Stimulated activated naive B cell treated with anti-CD40 and anti-IgM and Interleukin-4, amounts not matched to agents 10 μg/mL and 1 μg/mL and 100 μg/mL, for 72 hours (primary cell): ENCODE data around the gene SMAD3.
A peak's percentile ranks its signal among the peaks of the same experiment; 100 is the strongest.

Source experiments
- ATAC-seq, 2 donors: fragments of 150-1000 bp; cut with Tn5 transposase; replicated peaks; 2 replicates each; pipeline ENCODE4 v1.10.0; 2021; ENCODE audit warnings: moderate library complexity in 1 of 2
- DNase-seq: peaks from one replicate; pipeline ENCODE4 v3.0.0; 2021
- H3K27ac Mint-ChIP-seq: one replicate; pipeline ENCODE4 v1.8.0; 2022; ENCODE audit warnings: mild to moderate bottlenecking, mixed read lengths
- H3K27me3 Mint-ChIP-seq, 2 donors: one replicate each; pipeline ENCODE4 v1.8.0; 2022; ENCODE audit warnings: mixed read lengths in 2 of 2
- H3K36me3 Mint-ChIP-seq, 2 donors: one replicate each; pipeline ENCODE4 v1.8.0; 2022; ENCODE audit warnings: mixed read lengths in 2 of 2, mild to moderate bottlenecking in 1 of 2
- H3K4me1 Mint-ChIP-seq, 2 donors: one replicate each; pipeline ENCODE4 v1.8.0; 2022; ENCODE audit warnings: mixed read lengths in 2 of 2, mild to moderate bottlenecking in 1 of 2
- H3K4me3 Mint-ChIP-seq, 2 donors: one replicate each; pipeline ENCODE4 v1.8.0; 2022; ENCODE audit warnings: mild to moderate bottlenecking in 2 of 2, mixed read lengths in 2 of 2, moderate library complexity in 1 of 2
- H3K9me3 Mint-ChIP-seq, 2 donors: one replicate each; pipeline ENCODE4 v1.8.0; 2022; ENCODE audit warnings: mixed read lengths in 2 of 2, mild to moderate bottlenecking in 1 of 2

The SMAD3 gene

DNA sequence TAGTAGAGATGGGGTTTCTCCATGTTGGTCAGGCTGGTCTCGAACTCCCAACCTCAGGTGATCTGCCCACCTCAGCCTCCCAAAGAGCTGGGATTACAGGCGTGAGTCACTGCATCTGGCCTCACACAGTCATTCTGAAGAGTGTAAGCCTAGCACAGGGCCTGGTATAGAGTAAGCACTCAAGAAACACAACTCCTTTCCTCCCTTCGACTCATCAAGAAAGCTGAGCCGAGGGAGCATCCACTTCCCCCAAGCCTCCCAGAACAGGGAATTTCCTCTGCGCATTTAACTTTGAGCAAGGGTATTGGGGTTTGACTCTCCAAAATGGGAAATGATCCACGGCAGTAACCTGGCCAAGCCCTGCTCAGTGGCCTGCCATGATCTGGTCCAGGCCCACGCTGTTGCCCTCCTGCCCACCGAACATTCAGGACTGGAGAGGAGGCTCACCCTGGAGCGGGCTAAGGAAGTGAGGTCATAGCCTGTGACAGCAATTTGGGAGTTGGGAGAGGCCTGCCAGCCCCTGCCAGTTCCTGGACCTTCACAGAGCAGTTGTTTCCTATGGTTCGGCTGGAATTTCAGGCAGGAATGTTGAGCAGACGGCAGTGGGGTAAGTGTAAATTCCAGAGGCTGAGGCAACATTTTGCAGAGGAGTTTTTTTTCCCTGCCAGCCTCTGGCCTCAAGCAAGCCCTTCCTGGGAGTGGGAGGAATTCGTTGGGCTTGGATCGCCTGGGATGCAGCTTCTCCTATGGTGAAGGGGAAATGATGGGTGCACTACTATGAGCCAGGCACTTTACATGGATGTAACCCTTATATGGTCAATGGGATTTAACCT is 21.2 kb upstream of the SMAD3 start:
- peaks cover 0 to 3% of the 10 kb centered on the region in 2 donors for H3K27me3 Mint-ChIP-seq
- DNase-seq (no peak), ATAC-seq (no peak)
- H3K9me3 Mint-ChIP-seq: no peaks in the 10 kb centered on the region
- peaks cover 29 to 46% of the 10 kb centered on the region in 2 donors for H3K4me1 Mint-ChIP-seq
- H3K27ac Mint-ChIP-seq: peak overlapping the region; percentile 20
- no peaks in the 10 kb centered on the region for H3K36me3 Mint-ChIP-seq
- no peak overlapping the region for H3K4me3 Mint-ChIP-seq

DNA sequence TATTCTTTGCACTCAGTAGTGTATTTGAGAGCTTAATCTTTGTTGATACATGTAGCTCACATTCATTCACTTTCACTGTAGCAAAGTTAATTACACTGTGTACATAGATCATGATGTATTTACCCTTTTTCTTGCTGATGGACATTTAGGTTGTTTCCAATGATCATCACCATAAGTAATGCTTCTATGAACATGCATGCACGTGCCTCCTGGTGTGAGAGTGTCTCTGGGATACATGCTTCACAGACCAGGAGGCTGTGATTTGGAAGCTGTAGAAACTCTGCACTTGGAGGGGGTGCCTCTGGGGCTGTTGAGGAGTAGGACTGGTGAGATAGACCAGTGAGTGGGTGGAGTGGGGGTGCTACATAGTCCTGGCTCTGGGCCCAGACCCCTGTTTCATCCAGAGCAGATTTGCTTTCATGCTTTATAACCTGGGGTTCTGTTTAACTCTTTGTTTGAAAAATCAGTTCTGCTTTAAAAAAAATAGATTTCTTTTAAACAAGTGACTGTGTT is 18.2 kb upstream of the SMAD3 start:
- DNase-seq (no peak), ATAC-seq (no peak)
- peaks cover 39 to 52% of the 10 kb centered on the region in 2 donors for H3K4me1 Mint-ChIP-seq
- no peak overlapping the region for H3K27ac Mint-ChIP-seq
- no peaks in the 10 kb centered on the region for H3K36me3 Mint-ChIP-seq
- peaks cover 0 to under 1% of the 10 kb centered on the region in 2 donors for H3K27me3 Mint-ChIP-seq
- no peak overlapping the region for H3K4me3 Mint-ChIP-seq
- H3K9me3 Mint-ChIP-seq: no peaks in the 10 kb centered on the region

DNA sequence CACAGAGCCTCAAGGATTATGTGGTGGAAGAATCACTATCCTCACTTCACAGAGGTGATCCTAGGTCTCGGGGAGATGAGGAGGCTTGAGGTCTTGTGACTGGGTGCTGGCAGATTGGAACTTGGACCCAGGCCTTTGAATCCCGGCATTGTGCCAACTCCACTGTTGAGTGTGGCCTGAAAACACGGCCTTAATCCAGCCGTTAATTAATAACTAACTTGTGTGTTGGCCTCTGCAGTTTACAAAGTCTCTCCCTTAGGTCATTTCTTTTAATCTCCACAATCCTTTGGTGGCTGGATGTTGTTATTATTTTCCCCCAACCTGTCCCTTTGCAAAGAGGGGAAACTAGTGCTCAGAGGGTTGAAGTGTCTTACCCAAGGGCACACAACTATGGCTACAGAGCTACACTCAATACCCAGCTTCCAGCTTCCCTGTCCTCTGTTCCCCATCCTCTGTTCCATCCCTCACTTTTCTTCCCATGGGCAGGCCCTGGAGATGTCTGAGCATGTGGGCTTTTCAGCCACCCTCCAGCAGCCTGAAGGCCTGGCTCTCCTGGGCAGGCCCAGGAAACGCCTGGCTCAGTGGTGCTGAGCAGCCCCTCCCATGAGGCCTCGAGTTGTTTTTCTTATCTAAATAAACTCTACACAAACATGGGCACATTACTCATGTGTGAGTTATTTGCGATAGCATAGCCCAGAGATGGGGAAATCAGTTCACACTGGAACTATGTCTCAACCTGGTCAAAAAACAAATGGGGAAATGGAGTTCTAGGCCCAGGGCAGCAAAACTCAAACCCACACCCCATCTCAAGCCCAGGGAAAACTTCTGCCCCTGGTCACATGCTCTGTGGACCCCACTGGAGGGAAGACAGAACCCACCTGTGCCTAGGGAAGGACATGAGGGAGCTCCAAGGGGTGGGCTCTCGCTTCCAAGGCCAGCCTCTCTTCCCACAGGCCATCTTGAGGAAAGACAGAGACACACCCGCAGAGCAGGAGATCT is 16.8 kb upstream of the SMAD3 start:
- no peaks in the 10 kb centered on the region for H3K9me3 Mint-ChIP-seq
- H3K4me1 Mint-ChIP-seq: peaks cover 34 to 44% of the 10 kb centered on the region in 2 donors
- no peak overlapping the region for H3K4me3 Mint-ChIP-seq
- no peaks in the 10 kb centered on the region for H3K27me3 Mint-ChIP-seq
- peak overlapping the region; percentile 77 for H3K27ac Mint-ChIP-seq
- DNase-seq: no peak
- H3K36me3 Mint-ChIP-seq: no peaks in the 10 kb centered on the region
- ATAC-seq: no peak

DNA sequence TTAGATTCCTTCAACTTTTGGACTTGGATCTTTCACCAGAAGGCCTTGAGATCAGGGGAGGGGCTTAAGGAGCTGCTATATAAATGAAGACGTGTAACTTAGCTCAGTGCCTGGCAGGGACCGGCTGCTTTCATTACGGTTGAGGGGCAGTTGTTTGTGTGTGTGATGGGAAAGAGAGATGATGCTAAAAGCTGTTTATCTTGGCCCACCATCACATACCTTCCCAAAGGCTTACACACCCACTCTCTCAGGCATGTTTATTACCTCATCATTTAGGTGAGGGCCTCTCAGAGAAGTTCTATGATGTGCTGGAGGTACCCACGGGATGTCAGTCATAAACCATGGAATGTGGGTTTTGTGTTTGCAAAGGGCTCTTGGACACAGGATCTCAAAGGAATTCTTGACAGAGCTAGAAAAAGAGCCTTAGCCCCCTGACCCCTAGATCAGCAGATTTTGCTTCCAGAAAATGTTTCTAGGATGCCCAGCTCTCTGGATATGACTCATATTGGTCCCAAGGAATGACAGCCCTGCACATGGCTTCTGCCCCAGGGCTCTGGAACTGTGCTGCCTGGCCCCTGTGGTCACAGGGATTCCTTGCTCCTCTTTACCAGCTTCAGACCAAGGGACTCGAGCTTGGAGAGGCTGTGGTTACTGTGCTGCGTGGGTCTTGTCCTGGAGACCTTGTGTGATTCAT is 15.9 kb upstream of the SMAD3 start:
- peak overlapping the region; percentile 42 for H3K27ac Mint-ChIP-seq
- H3K4me3 Mint-ChIP-seq: no peak overlapping the region
- ATAC-seq: no peak
- no peaks in the 10 kb centered on the region for H3K36me3 Mint-ChIP-seq
- peaks cover 35 to 47% of the 10 kb centered on the region in 2 donors for H3K4me1 Mint-ChIP-seq
- H3K27me3 Mint-ChIP-seq: no peaks in the 10 kb centered on the region
- H3K9me3 Mint-ChIP-seq: no peaks in the 10 kb centered on the region
- DNase-seq: no peak

DNA sequence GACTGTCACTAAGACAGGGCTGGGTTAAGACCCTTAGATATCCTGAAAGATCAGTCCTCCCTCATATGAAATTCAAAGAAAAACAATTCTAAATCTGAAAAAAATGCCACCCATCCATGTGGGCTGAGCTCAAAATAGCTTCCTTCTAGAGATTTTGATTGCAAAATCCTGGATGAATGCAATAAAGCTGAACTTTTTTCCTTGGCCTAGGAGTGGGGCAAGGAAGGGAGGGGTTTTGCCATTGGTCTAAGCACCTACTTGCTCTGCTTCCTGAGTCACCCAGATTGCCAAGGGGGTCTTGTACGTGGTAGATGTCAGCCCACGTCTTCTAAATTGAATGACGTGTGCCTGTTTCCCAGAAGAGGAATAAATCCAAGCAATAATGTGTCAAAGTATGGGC is 15.3 kb upstream of the SMAD3 start:
- Mint-ChIP-seq H3K4me1 (peaks cover 40 to 53% of the 10 kb centered on the region in 2 donors), H3K27me3 (no peaks in the 10 kb centered on the region), H3K4me3 (peak overlapping the region in 1 of 2 donors; percentile 7), H3K27ac (no peak overlapping the region), H3K9me3 (no peaks in the 10 kb centered on the region), H3K36me3 (no peaks in the 10 kb centered on the region)
- DNase-seq: no peak
- ATAC-seq: no peak

DNA sequence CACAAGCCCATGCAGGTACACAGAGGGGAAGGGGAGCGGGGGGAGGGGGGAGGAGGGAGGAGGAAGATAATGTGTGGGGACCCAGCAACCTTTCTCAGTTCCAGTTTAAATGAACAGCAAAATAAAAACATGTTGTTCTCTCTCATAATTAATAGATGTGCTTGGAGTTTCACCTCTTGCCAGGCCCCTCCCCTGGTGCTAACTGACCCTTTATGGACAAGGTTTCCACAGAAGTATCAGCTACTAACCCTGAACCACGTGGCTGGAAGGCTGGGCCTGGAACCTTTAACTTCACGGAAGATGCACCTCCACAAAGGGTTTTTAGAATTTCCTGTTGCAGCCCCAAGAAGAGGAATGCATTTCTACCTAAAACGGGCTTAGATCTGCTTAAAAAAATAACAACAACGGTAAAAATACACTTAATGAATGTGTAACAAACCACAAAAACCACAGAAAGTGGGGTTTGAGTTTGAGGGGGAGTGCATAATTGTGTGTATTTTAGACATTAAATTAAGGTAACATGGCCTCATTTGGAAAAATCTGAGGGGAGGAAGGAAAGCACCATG is 14.8 kb upstream of the SMAD3 start:
- H3K9me3 Mint-ChIP-seq: no peaks in the 10 kb centered on the region
- H3K4me1 Mint-ChIP-seq: peaks cover 40 to 55% of the 10 kb centered on the region in 2 donors
- H3K4me3 Mint-ChIP-seq: peak overlapping the region; percentile 11 to 21
- H3K36me3 Mint-ChIP-seq: no peaks in the 10 kb centered on the region
- peak overlapping the region; percentile 68 for H3K27ac Mint-ChIP-seq
- ATAC-seq (peak; percentile 48 to 58), DNase-seq (no peak)
- no peaks in the 10 kb centered on the region for H3K27me3 Mint-ChIP-seq

DNA sequence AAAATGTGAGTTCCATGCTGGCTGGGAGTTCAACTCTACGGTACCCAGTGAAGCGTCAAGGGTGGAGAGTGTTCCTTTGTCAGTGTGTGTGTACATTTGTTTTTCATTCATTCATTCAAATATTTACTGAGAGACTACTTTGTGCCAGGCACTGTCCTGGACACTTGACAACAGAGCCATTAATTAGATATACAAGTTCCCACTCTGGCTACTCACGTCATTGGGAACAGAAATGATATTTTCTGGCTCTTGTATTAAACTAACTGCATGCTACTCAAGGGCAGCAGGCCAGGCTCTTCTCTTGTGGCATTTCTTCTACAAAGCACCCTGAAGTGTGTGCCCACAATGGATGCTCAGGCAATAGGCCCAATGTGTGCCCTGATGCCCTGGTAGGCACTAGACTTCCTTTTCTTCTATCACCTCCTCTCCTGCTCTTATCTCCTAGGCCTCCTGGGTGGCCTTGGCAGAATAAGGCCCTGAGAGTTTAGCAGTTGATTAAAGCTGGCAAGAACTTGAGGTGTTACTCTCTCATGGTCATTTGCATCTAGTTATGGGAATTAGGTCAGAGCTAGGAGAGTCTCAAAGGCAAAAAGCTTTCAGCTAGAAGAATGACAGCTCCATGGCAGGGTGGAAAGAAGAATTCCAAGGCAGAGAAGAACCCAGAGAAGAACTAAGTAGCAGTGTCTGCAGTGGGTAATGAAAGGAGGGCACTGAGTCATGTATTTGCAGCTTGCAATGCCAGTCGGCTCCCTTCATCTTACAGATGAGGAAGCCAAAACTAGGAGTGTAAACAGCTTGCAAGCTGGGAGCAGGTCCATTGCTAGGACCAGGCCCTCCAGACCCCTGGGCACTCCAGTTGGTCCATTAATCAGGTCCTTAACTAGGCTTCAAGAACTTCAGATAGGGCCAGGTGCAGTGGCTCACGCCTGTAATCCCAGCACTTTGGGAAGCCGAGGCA is 14.0 kb upstream of the SMAD3 start:
- DNase-seq: no peak
- Mint-ChIP-seq H3K27ac (no peak overlapping the region), H3K9me3 (no peaks in the 10 kb centered on the region), H3K27me3 (no peaks in the 10 kb centered on the region), H3K36me3 (no peaks in the 10 kb centered on the region), H3K4me1 (peaks cover 45 to 63% of the 10 kb centered on the region in 2 donors), H3K4me3 (no peak overlapping the region)
- no peak for ATAC-seq

DNA sequence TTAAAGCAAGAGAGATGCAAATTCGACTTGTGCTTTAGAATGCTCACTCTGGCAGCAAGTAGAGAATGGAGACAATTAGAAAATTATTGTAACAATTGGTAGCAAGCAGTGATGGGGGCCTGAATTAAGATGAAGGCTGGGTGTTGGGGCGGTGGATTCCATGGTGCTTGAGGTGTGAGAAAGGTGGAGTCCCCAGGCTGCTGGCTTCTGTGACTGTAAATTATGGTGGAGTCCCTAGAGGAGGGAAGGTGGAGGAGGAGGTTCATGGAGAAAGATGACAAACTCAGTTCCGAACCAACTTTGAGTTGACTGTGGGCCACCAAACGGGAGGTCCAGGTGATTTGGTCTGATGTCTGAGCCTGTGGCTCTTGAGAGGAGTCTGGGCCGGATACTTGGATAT is 10.7 kb upstream of the SMAD3 start:
- Mint-ChIP-seq H3K36me3 (no peaks in the 10 kb centered on the region), H3K9me3 (no peaks in the 10 kb centered on the region), H3K4me1 (peaks cover 35 to 53% of the 10 kb centered on the region in 2 donors), H3K4me3 (no peak overlapping the region), H3K27ac (no peak overlapping the region), H3K27me3 (no peaks in the 10 kb centered on the region)
- ATAC-seq: peak in 1 of 2 donors; percentile 52
- DNase-seq: no peak

DNA sequence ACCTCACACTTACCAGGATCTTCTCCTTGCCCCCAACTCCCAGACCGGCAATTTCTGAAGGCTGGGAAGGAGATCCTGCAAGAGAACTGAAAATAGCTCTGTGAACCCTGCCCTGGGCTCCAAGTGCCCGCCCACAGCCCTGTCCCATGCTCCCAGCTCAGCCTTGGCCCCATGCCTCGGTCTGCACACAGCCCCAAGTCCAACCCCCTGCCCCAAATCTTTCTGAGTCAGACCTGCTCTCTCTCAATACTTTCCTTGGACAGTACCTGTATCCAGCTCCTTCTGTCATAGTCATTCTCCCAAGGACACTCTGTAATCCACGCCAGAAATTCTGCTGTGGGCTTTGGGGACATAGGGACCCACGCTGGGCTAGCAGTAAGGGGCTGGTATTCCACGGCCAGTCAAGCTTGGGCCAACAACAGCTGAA is 6.3 kb upstream of the SMAD3 start:
- ATAC-seq: no peak
- no peaks in the 10 kb centered on the region for H3K27me3 Mint-ChIP-seq

DNA sequence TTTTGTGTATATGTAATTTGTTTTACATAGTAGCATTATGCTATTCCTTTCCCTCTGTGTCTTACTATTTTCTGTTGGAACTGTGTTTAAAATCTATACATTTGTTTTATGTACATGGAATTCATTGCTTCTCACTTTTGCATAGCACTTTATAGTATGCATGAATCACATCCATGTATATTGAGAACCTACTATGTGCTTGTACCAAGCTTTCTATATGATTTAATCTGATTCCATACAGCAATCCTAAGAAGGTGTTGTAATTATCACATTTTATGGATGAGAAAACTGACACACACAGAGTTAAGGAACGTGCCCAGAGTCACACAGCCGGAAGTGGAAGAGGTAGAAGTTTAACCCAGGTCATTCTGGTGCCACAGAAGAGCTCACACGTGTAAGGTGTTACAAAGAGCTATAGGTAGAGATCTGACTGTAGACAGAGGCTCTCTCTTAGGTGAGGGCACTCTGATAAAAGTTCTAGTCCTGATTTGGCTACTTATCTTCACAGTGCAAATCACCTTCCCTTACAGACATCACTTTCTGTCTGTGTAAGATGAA is 3.5 kb upstream of the SMAD3 start:
- Mint-ChIP-seq H3K9me3 (no peaks in the 10 kb centered on the region), H3K4me1 (peaks cover 15 to 23% of the 10 kb centered on the region in 2 donors), H3K4me3 (no peak overlapping the region), H3K36me3 (no peaks in the 10 kb centered on the region), H3K27me3 (no peaks in the 10 kb centered on the region), H3K27ac (no peak overlapping the region)
- no peak for DNase-seq
- ATAC-seq: no peak

More for the DNA sequence above, 6.3 kb upstream of the SMAD3 start:
- no peak for DNase-seq
- H3K9me3 Mint-ChIP-seq: no peaks in the 10 kb centered on the region
- H3K4me3 Mint-ChIP-seq: no peak overlapping the region
- H3K27ac Mint-ChIP-seq: no peak overlapping the region
- H3K4me1 Mint-ChIP-seq: peaks cover 23 to 35% of the 10 kb centered on the region in 2 donors
- H3K36me3 Mint-ChIP-seq: no peaks in the 10 kb centered on the region

DNA sequence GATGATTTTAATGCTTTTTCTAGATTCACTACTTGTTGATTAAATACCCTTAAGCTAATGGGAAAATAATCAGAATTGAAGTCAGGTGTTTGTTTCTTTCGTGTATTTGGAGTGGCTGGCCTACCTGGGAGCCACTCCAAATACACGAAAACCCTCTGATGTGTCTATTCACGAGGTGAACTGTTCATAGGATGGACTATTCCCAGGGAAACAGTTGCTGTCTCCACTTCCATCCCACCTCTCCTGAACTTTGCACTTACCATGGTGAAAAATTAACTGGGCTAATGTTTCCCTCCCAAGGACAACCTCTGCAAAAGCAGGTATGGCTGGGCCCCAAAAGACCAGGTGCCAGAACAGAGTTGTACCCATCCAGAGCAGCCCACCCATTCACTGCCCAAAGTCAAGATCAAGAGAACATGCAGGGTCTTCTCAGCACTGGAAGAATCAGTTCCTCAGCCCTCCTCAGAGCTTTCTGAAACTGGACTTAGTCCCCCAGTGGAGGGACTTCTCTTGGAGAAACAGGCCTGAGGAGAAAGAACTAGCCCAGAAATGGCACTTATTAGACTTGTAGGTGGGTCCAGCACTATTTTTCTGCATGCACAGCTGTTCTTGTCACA is 2.9 kb upstream of the SMAD3 start:
- H3K27me3 Mint-ChIP-seq: no peaks in the 10 kb centered on the region
- ATAC-seq (no peak), DNase-seq (no peak)
- no peak overlapping the region for H3K27ac Mint-ChIP-seq
- no peak overlapping the region for H3K4me3 Mint-ChIP-seq
- no peaks in the 10 kb centered on the region for H3K9me3 Mint-ChIP-seq
- H3K4me1 Mint-ChIP-seq: peaks cover 18 to 23% of the 10 kb centered on the region in 2 donors
- H3K36me3 Mint-ChIP-seq: peaks cover 3 to 5% of the 10 kb centered on the region in 2 donors
